ENCODE results near the gene AMOTL1.
"Not testable (repeated sequence)": the region's sequence is repeated elsewhere in the genome, so short reads cannot be mapped to it uniquely, and the experiment has no call there.

AMOTL1 gene

GRCh38 chr11:94883878-94884277 lies 115.7 kb downstream of the AMOTL1 start:
- DNase-seq (ENCODE audit: low read depth), result no peak

GRCh38 chr11:94884376-94884775 lies 116.2 kb downstream of the AMOTL1 start:
- no peak for DNase-seq (ENCODE audit: low read depth)

DNA sequence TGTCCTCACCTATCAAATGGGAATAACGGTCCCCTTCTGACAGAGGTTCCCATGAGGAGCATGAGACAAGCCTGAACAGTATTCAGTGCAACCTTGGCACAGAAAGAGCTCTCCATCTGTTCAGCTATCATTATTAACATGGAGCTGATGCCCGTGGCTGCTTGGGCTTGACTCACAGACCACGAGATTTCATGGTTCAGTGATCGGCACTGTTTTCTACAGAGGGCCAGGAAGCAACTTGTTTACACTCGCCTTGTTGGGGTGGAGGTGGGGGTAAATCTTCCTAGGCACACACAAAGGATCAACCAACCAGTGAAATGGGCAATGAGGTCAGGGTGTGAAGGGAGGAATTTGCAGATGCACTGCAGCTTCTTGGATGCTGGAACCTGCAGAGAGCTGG lies 117.0 kb downstream of the AMOTL1 start:
- DNase-seq (ENCODE audit: low read depth), result no peak

DNA sequence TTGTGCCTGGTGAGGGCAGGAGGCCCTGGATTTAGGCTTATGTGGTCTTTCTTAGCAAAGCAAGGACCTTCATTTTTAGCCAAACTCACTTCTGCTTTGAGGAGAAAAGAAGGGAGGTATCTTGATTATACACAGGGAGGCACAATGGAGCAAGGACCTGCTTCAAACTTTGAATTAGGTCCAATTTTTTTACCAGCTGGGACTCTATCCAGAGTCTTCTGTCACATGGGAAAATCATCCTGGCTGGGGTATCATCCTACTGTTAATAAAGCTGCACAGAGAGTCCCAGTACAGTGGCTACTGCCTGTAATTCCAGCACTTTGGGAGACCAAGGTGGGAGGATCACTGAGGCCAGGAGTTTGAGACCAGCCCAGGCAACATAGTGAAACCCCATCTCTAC lies 117.4 kb downstream of the AMOTL1 start:
- DNase-seq (ENCODE audit: low read depth), result no peak

GRCh38 chr11:94888204-94888603 lies 120.0 kb downstream of the AMOTL1 start:
- DNase-seq (ENCODE audit: low read depth), result no peak

DNA sequence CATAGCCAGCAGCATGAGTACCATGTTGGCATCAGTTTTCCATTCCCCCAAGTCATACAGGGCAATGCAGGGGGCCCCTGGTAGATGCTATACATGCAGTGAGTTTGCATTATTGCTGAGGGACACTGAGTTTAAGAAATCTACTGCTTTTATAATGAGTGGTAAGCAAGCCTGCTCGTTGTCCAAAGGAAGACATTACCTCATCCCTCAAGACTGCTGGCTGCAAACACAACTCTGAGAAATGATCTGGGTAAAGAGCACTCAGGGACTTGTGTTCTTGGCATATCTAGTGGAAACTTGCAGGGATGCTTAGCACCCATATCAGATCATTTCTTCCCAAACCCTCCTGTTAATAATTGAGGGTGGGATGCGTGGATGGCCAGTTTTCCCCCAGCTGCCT lies 127.3 kb downstream of the AMOTL1 start:
- DNase-seq (ENCODE audit: low read depth), result no peak

GRCh38 chr11:94895971-94896370 lies 127.8 kb downstream of the AMOTL1 start:
- DNase-seq (ENCODE audit: low read depth), result no peak

GRCh38 chr11:94897330-94897768 lies 129.2 kb downstream of the AMOTL1 start:
- DNase-seq (ENCODE audit: low read depth), result no peak

GRCh38 chr11:94907226-94907625 lies 139.1 kb downstream of the AMOTL1 start:
- no peak for DNase-seq (ENCODE audit: low read depth)

- no peak for DNase-seq (ENCODE audit: low read depth)
These were observed 141.2 kb downstream of the AMOTL1 start for GRCh38 chr11:94909371-94909820.

DNA sequence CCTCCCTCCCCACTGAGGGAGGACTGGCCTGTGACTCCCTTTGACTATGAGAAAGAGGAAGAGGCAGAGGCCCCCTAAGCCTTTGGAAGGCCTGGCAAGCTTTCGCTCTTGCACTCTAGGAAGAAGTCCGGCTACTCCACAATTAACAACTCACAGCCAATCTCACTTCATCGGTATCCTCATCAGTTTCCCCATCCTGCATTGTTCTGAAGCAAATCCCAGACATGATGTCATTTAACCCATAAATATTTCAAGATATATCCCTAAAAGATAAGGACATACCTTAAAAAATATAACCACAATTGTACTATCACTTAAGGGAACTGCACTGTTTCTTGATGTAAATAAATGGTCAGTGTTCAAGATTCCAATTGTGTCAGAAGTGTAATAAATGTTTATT lies 142.1 kb downstream of the AMOTL1 start:
- no peak for DNase-seq (ENCODE audit: low read depth)

DNA sequence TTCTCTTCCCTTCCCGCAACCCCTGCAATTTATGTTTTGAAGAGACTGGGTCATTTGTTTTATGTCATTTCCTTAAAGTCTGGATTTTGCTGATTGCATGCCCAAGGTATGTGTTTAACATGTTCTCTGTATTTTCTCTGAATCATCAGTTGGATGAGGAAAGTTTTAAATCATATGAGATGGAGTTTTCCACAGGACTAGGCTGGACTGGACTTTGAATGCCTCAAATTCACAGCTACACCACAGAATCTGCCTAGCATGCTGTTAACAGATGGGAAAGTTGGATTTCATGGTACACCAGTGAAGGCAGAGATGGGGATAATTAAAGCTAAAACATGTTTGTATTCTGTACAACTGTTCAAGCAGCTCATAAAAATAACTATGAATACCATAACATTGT lies 142.6 kb downstream of the AMOTL1 start:
- no peak for DNase-seq (ENCODE audit: low read depth)

DNA sequence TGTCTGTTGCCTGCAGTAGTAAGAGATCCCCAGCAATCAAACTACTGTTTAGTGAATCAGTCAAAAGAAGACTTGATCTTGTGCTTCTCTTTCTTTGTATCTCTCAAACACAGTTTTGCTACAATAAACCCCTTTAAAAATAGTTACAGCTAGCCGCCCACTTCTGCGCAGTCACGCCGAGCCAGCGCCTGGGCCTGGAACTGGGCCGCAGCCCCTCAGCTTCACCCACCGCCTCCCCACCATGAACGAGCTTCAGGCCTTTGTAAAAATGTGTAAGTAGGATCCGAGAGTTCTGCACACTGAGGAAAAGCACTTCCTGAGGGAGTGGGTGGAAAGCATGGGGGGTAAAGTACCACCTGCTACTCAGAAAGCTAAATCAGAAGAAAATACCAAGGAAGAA lies 144.7 kb downstream of the AMOTL1 start:
- DNase-seq (ENCODE audit: low read depth), result no peak

DNA sequence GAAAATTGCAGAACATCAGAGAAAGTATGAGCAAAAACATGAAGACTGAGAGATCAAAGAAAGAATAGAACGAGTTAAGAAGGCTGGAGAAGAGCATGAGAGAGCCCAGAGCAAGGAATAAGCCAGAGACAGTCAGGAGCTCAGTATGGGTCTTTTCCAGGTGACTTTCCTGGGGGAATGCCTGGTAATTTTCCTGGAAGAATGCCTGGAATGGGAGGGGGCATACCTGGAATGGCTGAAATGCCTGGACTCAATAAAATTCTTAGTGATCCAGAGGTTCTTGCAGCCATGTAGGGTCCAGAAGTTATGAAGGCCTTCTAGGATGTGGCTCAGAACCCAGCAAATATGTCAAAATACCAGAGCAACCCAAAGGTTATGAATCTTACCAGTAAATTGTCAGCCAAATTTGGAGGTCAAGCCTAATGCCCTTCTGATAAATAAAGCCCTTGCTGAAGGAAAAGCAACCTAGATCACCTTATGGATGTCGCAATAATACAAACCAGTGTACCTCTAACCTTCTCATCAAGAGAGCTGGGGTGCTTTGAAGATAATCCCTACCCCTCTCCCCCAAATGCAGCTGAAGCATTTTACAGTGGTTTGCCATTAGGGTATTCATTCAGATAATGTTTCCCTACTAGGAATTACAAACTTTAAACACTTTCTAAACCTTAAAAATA lies 145.7 kb downstream of the AMOTL1 start:
- not testable (repeated sequence) for DNase-seq (ENCODE audit: low read depth)

DNA sequence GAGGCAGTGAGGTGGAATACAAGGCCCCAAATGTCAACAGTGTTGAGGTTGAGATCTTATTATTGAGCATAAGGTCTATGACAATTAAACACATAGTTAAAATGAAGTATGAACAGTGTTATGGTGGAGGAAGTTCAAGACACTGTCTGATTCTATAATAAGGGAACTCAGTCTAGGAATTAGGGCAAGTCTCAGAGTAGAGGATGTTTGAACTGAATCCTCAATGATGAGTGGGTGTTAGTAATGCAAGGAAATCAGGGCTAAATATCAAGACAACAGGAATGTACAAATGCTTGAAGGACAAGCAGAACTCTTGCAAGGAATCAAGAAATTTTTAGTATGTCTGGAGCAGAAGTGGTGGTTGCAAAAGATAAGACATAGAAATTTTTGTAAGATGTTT lies 152.2 kb downstream of the AMOTL1 start:
- no peak for DNase-seq (ENCODE audit: low read depth)

DNA sequence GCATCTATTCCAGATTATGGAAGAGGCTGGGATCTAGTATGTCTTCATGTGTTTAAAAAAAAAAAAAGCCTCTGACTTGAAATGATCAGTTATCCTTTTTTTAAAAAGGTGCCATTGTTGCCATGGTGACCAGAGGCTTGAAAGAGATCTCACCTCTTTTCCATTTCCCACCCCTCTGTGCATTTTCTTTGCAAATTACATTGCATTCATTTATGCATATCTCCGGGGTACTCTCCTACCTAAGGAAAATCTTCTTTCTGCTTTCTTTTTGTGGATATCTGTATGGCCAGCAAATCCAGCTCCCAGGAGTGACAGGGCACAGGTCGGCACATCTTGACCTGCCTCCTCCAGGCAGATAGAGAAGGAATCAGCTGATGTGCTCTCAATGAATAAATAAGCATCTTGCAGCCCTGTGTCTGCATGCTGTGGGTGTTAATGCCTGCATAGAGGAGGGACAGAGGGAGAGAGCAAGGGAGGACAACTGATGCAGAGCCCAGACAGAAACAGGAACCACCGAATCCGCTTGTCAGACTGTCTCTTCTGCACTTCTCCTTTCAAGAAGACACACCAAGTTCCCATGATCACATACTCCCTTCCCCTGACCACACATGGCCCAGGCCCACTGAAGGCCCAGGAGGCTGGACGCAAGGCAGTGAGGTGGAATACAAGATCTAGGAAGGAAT lies 154.3 kb downstream of the AMOTL1 start:
- DNase-seq (ENCODE audit: low read depth), result no peak

DNA sequence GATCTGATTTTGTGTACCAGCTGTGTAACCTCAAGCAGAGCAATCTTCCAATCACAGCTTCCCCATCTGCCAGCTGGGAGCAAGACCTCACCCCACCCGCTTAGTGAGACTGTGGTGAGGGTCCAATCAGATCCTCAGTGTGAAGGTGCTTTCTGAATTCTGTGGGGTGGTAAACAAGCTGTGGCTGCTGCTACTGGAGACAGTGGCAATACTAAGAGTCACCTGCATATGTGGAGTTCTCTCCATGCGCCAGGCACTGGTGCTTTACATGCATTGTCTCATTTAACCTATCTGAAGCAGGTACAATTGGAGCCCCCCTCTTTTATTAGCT lies 154.8 kb downstream of the AMOTL1 start:
- no peak for DNase-seq (ENCODE audit: low read depth)

DNA sequence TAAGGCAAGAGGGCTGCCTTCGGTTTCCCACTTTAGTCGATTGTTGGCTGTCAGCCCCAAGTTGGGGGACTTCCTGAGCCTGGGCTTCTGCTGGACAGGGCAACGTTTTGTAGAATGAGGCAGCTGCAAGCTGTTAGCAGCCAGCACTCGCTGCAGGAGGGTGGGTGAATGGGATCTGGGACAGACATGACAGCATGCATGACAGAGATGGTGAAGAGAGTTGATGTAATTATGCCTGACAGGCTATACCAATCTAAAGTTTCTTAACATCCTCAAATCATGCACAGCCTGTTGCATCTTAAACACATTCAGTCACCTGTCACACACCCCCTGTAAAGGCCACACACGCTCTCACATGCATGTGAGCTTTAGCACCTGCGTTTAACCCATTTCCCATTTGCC lies 156.0 kb downstream of the AMOTL1 start:
- DNase-seq (ENCODE audit: low read depth), result no peak

GRCh38 chr11:94924612-94925011 lies 156.5 kb downstream of the AMOTL1 start:
- DNase-seq (ENCODE audit: low read depth), result no peak

GRCh38 chr11:94925422-94926270 lies 157.5 kb downstream of the AMOTL1 start:
- no peak for DNase-seq (ENCODE audit: low read depth)

DNA sequence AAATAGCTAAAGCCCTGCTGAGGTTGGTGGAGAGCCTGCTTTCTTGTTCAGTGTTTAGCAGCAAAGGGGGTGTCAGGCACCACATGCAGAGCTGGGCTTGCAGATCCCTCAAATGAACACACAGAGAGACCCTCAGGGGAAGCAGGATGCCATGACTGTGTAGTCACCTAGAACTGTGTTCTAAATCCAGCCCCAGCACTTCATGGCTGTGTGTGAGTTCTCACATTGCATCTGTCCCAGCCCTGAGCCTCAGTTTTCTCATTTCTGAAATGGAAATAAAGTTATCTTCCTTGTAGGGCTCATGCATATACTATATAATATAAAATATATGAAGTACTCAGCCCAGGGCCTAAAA lies 158.1 kb downstream of the AMOTL1 start:
- no peak for DNase-seq (ENCODE audit: low read depth)
